Stimulated activated CD8-positive, alpha-beta memory T cell treated with anti-CD3 and anti-CD28 coated beads, Interleukin-7, amount 100 ng/mL, for 1 hour (primary cell): ENCODE data around the gene CCIN.
A peak's percentile ranks its signal among the peaks of the same experiment; 100 is the strongest.
"Not testable (repeated sequence)": the region's sequence is repeated elsewhere in the genome, so short reads cannot be mapped to it uniquely, and the experiment has no call there.

ENCODE experiments used
- DNase-seq, 2 donors: peaks; one replicate each; pipeline ENCODE4 v3.0.0-alpha.2; 2020; ENCODE audit warnings: low read depth in 2 of 2

Gene CCIN

GRCh38 chr9:36158122-36158521, 11.1 kb upstream of the CCIN start:
- DNase-seq: no peak

GRCh38 chr9:36158917-36159316, 10.3 kb upstream of the CCIN start:
- DNase-seq: no peak

GRCh38 chr9:36159509-36159908, 9.7 kb upstream of the CCIN start:
- DNase-seq: not testable (repeated sequence)

- not testable (repeated sequence) for DNase-seq
These were observed 9.1 kb upstream of the CCIN start for GRCh38 chr9:36160126-36160525.

- DNase-seq: no peak
These were observed 8.0 kb upstream of the CCIN start for GRCh38 chr9:36161187-36161586.

GRCh38 chr9:36162211-36162738, 6.9 kb upstream of the CCIN start:
- no peak for DNase-seq

- no peak for DNase-seq
These were observed 6.0 kb upstream of the CCIN start for GRCh38 chr9:36163049-36163785.

- DNase-seq: no peak
These were observed 5.4 kb upstream of the CCIN start for GRCh38 chr9:36163786-36164170.

GRCh38 chr9:36164372-36164771, 4.8 kb upstream of the CCIN start:
- no peak for DNase-seq

GRCh38 chr9:36164989-36165388, 4.2 kb upstream of the CCIN start:
- DNase-seq: no peak

- no peak for DNase-seq
These were observed 3.4 kb upstream of the CCIN start for GRCh38 chr9:36165826-36166167.

GRCh38 chr9:36166168-36166927, 2.8 kb upstream of the CCIN start:
- DNase-seq: peak; percentile 69 to 76

GRCh38 chr9:36169708-36170107, 520 bp downstream of the CCIN start:
- no peak for DNase-seq

- no peak for DNase-seq
These were observed 1.3 kb downstream of the CCIN start for GRCh38 chr9:36170531-36170930.

GRCh38 chr9:36173861-36174260, 4.7 kb downstream of the CCIN start:
- DNase-seq: no peak

- no peak for DNase-seq
These were observed 5.1 kb downstream of the CCIN start for GRCh38 chr9:36174271-36174670.

- no peak for DNase-seq
These were observed 5.5 kb downstream of the CCIN start for GRCh38 chr9:36174731-36175130.

GRCh38 chr9:36175209-36175608, 6.0 kb downstream of the CCIN start:
- not testable (repeated sequence) for DNase-seq

GRCh38 chr9:36176496-36176895, 7.3 kb downstream of the CCIN start:
- DNase-seq: not testable (repeated sequence)

- no peak for DNase-seq
These were observed 8.4 kb downstream of the CCIN start for GRCh38 chr9:36177571-36177970.

- DNase-seq: not testable (repeated sequence)
These were observed 11.1 kb downstream of the CCIN start for GRCh38 chr9:36180243-36180642.

GRCh38 chr9:36187414-36187813, 18.2 kb downstream of the CCIN start:
- no peak for DNase-seq

- no peak for DNase-seq
These were observed 19.0 kb downstream of the CCIN start for GRCh38 chr9:36188212-36188611.
